IPS DF 6.9 (cell line): ENCODE data around the gene C2CD4C.
"Not testable (repeated sequence)": the region's sequence is repeated elsewhere in the genome, so short reads cannot be mapped to it uniquely, and the experiment has no call there.

Experiments used
- DNase-seq: peaks from one replicate; pipeline ENCODE4 v3.0.0-alpha.2; 2013; ENCODE audit warnings: low read depth, low spot score
- H3K27ac ChIP-seq: one replicate; pipeline ENCODE4 v1.5.1; 2013; ENCODE audit warnings: low read length, control low read depth
- H3K27me3 ChIP-seq: 2 replicates; pipeline ENCODE4 v1.6.1; 2013; ENCODE audit warnings: mild to moderate bottlenecking, low read length; ENCODE audit not compliant: control insufficient read depth, insufficient read depth
- H3K36me3 ChIP-seq: 2 replicates; pipeline ENCODE4 v1.6.1; 2013; ENCODE audit warnings: low read length; ENCODE audit not compliant: control insufficient read depth, insufficient read depth
- H3K4me1 ChIP-seq: 2 replicates; pipeline ENCODE4 v1.6.1; 2013; ENCODE audit warnings: low read length; ENCODE audit not compliant: control insufficient read depth, insufficient read depth
- H3K4me3 ChIP-seq: 2 replicates; pipeline ENCODE4 v1.5.1; 2013; ENCODE audit warnings: mild to moderate bottlenecking, low read length
- H3K9me3 ChIP-seq: 2 replicates; pipeline ENCODE4 v1.6.1; 2013; ENCODE audit warnings: low read length, inconsistent platforms; ENCODE audit not compliant: control insufficient read depth, insufficient read depth
- WGBS: extraction: QIAGEN DNeasy Blood & Tissue Kit; methylation state at CpG from one replicate; pipeline ENCODE4 v1.1.7; 2013; ENCODE audit warnings: mixed read lengths, missing lambda C conversion rate; ENCODE audit not compliant: insufficient read length, insufficient coverage; 5-methylcytosine and 5-hydroxymethylcytosine counted together

C2CD4C gene

DNA sequence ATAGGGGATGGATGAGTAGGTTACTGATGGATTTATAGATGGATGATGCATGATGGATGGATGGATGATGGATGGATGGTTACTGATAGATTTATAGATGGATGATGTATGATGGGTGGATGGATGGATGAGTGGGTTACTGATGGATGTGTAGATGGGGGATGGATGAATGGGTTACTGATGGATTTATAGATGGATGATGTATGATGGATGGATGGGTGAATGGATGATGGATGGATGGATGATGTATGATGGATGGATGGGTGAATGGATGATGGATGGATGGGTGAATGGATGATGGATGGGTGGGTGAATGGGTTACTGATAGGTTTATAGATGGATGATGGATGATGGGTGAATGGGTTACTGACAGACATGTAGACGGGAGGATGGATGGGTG is 6.3 kb upstream of the C2CD4C start:
- Histone ChIP-seq H3K9me3 (no peaks in the 10 kb centered on the region), H3K4me1 (peaks cover 10% of the 10 kb centered on the region), H3K27me3 (no peaks in the 10 kb centered on the region), H3K27ac (no peak overlapping the region), H3K36me3 (no peaks in the 10 kb centered on the region), H3K4me3 (no peak overlapping the region)
- DNase-seq: no peak
- no CpG with 5 or more reads among the region's 1 CpG for WGBS

DNA sequence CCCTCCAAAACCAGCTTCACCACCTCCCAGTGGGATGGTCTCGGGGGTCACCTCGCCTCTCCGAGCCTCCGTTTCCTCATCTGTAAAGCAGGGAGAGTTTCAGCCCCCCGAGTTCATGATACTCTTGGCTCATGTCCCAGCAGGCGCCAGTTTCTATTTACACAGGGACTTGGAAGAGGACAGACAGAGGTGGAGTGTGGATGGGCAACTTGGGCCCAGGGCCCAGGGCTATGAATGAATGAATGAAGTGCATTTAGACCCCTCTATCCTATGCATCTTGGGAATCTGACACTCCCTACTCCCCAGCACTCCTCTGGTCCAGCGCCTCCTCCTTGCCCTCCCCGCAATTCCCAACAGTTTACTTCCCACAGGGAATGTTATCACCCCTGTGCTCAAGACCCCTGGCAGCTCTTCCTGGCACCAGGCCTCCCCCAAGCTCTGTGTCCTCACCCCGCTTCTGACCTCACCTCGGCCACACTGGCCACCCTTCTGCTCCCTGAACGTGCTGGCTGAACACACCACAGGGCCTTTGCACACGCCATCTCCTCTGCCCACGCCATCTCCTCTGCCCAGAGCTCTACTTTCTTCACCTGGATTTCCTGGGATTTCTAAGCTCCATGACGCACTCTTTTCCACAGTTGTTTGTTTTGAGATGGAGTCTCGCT is 4.9 kb upstream of the C2CD4C start:
- no peaks in the 10 kb centered on the region for H3K36me3 ChIP-seq

DNA sequence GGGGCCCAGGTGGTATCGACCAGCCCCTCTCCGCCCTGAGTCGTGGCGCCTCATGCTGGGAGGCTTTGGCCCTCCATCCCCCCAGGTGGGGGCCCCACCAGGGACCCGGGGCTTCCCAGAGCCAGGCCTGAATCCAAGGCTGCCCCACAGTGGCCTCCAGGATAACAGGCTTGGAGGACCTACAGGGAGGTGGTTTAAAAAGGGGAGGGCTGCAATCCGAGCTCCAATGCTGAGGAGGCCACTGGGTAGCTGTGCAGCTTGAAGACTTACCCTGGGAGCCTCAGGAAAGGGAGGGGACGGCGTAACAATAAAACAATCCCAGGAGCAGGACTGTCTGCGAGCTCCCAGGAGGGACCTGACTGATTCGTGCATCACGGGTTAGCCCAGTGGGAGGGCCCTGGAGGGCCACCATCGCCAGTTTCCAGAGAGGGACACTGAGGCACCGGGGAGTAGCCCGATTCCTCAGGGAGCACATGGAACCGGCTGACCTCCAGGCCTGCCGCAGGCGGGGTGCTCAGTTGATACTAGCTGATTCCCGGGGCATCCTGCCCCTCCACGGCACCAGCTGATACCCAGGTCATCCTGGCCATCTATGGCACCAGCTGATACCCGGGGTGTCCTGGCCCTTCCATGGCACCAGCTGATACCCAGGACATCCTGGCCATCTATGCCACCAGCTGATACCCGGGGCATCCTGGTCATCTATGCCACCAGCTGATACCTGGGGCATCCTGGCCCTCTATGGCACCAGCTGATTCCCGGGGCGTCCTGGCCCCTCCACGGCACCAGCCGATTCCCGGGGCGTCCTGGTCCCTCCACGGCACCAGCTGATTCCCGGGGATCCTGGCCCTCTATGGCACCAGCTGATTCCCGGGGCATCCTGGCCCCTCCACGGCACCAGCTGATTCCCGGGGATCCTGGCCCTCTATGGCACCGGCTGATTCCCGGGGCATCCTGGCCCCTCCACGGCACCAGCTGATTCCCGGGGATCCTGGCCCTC is 3.7 kb upstream of the C2CD4C start:
- H3K4me3 ChIP-seq: no peak overlapping the region
- DNase-seq: no peak
- WGBS: no CpG with 5 or more reads among the region's 36 CpGs
- H3K4me1 ChIP-seq: peaks cover 6% of the 10 kb centered on the region; the same call in 1 of the 2 replicates
- no peaks in the 10 kb centered on the region for H3K36me3 ChIP-seq
- H3K9me3 ChIP-seq: no peaks in the 10 kb centered on the region
- H3K27ac ChIP-seq: no peak overlapping the region
- no peaks in the 10 kb centered on the region; the same call in 1 of the 2 replicates for H3K27me3 ChIP-seq

More for the DNA sequence above, 4.9 kb upstream of the C2CD4C start:
- Histone ChIP-seq H3K27ac (no peak overlapping the region), H3K4me3 (no peak overlapping the region), H3K9me3 (no peaks in the 10 kb centered on the region), H3K4me1 (peaks cover 12% of the 10 kb centered on the region), H3K27me3 (no peaks in the 10 kb centered on the region; the same call in 1 of the 2 replicates)
- WGBS: no CpG with 5 or more reads among the region's 15 CpGs
- no peak for DNase-seq

GRCh38 chr19:411723-412355 is 2.9 kb upstream of the C2CD4C start:
- WGBS: no CpG with 5 or more reads among the region's 13 CpGs
- no peaks in the 10 kb centered on the region for H3K9me3 ChIP-seq
- H3K27ac ChIP-seq: no peak overlapping the region
- no peaks in the 10 kb centered on the region for H3K36me3 ChIP-seq
- no peak for DNase-seq
- H3K4me1 ChIP-seq: 0 out of 2 replicates have a peak, but pooled peaks cover 3% of the 10 kb centered on the region
- H3K4me3 ChIP-seq: no peak overlapping the region
- no peaks in the 10 kb centered on the region; the same call in 1 of the 2 replicates for H3K27me3 ChIP-seq

- not testable (repeated sequence) for H3K4me3 ChIP-seq, H3K4me1 ChIP-seq, H3K36me3 ChIP-seq, DNase-seq, H3K27me3 ChIP-seq, H3K9me3 ChIP-seq, H3K27ac ChIP-seq
- no CpG with 5 or more reads among the region's 22 CpGs for WGBS
Observed at GRCh38 chr19:411121-411722, 2.3 kb upstream of the C2CD4C start.

GRCh38 chr19:410243-410781 is 1.4 kb upstream of the C2CD4C start:
- no peak overlapping the region for H3K27ac ChIP-seq
- H3K4me3 ChIP-seq: no peak overlapping the region
- H3K4me1 ChIP-seq: 0 out of 2 replicates have a peak, but pooled peaks cover 3% of the 10 kb centered on the region
- no peaks in the 10 kb centered on the region; the same call in 1 of the 2 replicates for H3K27me3 ChIP-seq
- H3K36me3 ChIP-seq: no peaks in the 10 kb centered on the region
- H3K9me3 ChIP-seq: no peaks in the 10 kb centered on the region
- DNase-seq: no peak
- WGBS: no CpG with 5 or more reads among the region's 21 CpGs

DNA sequence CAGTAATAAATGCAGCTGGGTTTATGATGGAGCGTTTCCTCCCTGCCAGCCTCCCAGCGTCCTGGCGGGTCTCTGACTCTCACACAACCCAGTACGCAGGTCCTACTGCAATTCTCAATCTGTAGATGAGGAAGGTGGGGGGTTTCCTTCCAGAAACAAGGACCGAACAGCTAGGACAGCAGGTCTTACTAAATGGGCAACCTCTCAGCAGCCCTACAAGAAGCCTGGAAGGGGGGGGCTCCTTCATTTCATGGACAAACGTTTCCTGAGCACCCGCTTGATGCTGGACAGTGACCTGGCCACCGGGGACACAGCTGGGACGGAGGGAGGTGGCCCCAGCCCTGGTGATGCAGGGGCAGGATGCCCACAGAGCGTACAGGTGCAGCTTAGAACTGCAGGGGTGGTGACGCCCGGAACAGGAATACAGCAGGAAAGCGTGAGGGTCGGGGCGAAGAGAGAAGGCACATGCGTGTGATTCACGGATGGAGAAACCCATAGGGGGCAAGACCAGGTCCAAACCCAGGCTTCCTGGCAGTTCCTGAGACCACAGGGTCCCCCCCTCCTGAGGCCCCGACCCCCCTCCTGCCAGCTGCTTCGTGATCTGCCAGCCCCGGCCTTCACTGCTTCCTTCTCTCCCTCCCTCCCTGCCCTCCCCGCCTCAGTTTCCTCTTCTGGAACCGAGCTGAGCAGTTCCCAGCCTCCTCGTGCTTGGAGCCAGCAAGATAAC is 732 bp upstream of the C2CD4C start:
- Histone ChIP-seq H3K36me3 (no peaks in the 10 kb centered on the region), H3K27ac (no peak overlapping the region), H3K9me3 (no peaks in the 10 kb centered on the region), H3K4me1 (0 out of 2 replicates have a peak, but pooled peaks cover 3% of the 10 kb centered on the region), H3K27me3 (no peaks in the 10 kb centered on the region; the same call in 1 of the 2 replicates), H3K4me3 (peak overlapping the region; percentile 73; the same call in 1 of the 2 replicates)
- no peak for DNase-seq
- WGBS: no CpG with 5 or more reads among the region's 23 CpGs

GRCh38 chr19:408441-408901 is 476 bp downstream of the C2CD4C start:
- no peak for DNase-seq
- Histone ChIP-seq H3K4me3 (peak overlapping the region; percentile 73; the same call in 1 of the 2 replicates), H3K27ac (no peak overlapping the region)

More at GRCh38 chr19:408441-408901, 476 bp downstream of the C2CD4C start:
- WGBS: no CpG with 5 or more reads among the region's 30 CpGs
- Histone ChIP-seq H3K36me3 (no peaks in the 10 kb centered on the region), H3K9me3 (no peaks in the 10 kb centered on the region), H3K4me1 (0 out of 2 replicates have a peak, but pooled peaks cover 3% of the 10 kb centered on the region), H3K27me3 (no peaks in the 10 kb centered on the region; the same call in 1 of the 2 replicates)
